Measurements from ENCODE around the gene SLC44A4. TPM values are rescaled to one million over a fixed set of nuclear protein-coding genes. Genes with fewer than 3 reads are reported as not detected.

SLC44A4 gene
- total RNA-seq, 1 donor from 2014 or later = not detected

GRCh38 chr6:31897612-31898382 is 19.0 kb upstream of the SLC44A4 start, which contains the start of gene EHMT2:
TSS of gene EHMT2 (minus strand) at chr6:31897698. CDS start at chr6:31897677, 21 bp downstream.
- peaks cover 31% of the 10 kb centered on the region for H3K4me1 Mint-ChIP-seq (ENCODE audit: low read depth)
- TF ChIP-seq, protein P1, sequence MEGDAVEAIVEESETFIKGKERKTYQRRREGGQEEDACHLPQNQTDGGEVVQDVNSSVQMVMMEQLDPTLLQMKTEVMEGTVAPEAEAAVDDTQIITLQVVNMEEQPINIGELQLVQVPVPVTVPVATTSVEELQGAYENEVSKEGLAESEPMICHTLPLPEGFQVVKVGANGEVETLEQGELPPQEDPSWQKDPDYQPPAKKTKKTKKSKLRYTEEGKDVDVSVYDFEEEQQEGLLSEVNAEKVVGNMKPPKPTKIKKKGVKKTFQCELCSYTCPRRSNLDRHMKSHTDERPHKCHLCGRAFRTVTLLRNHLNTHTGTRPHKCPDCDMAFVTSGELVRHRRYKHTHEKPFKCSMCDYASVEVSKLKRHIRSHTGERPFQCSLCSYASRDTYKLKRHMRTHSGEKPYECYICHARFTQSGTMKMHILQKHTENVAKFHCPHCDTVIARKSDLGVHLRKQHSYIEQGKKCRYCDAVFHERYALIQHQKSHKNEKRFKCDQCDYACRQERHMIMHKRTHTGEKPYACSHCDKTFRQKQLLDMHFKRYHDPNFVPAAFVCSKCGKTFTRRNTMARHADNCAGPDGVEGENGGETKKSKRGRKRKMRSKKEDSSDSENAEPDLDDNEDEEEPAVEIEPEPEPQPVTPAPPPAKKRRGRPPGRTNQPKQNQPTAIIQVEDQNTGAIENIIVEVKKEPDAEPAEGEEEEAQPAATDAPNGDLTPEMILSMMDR (IDR thresholded peaks at IDR 0.05) = no peak
- peaks cover 1% of the 10 kb centered on the region for H3K36me3 Mint-ChIP-seq (ENCODE audit: low read depth)

GRCh38 chr6:31896856-31897611 is 18.2 kb upstream of the SLC44A4 start:
- TF ChIP-seq, protein P1 (IDR thresholded peaks at IDR 0.05) = no peak
- no peaks in the 10 kb centered on the region for H3K27me3 Mint-ChIP-seq (ENCODE audit: low read depth)
- H3K27ac Mint-ChIP-seq (ENCODE audit: unreplicated experiment) = peak overlapping the region; percentile 57
- H3K4me3 Mint-ChIP-seq (ENCODE audit: unreplicated experiment) = peak overlapping the region; percentile 70
- H3K36me3 Mint-ChIP-seq (ENCODE audit: low read depth) = peaks cover 6% of the 10 kb centered on the region
- peaks cover 26% of the 10 kb centered on the region for H3K4me1 Mint-ChIP-seq (ENCODE audit: low read depth)
- DNase-seq (ENCODE audit: low spot score) = no peak
- H3K9me3 Mint-ChIP-seq (ENCODE audit: low read depth) = no peaks in the 10 kb centered on the region

More at GRCh38 chr6:31897612-31898382, 19.0 kb upstream of the SLC44A4 start, which contains the start of gene EHMT2:
- Mint-ChIP-seq H3K4me3 (ENCODE audit: unreplicated experiment) (peak within 1 kb of the TSS; percentile 96), H3K27me3 (ENCODE audit: low read depth) (no peaks in the 10 kb centered on the region), H3K9me3 (ENCODE audit: low read depth) (no peaks in the 10 kb centered on the region), H3K27ac (ENCODE audit: unreplicated experiment) (peak within 1 kb of the TSS; percentile 91)
- no peak for DNase-seq (ENCODE audit: low spot score)

- TF ChIP-seq, protein P1 (IDR thresholded peaks at IDR 0.05) = no peak
- no peak for DNase-seq (ENCODE audit: low spot score)
- peak overlapping the region; percentile 57 for H3K27ac Mint-ChIP-seq (ENCODE audit: unreplicated experiment)
- H3K9me3 Mint-ChIP-seq (ENCODE audit: low read depth) = no peaks in the 10 kb centered on the region
- no peaks in the 10 kb centered on the region for H3K27me3 Mint-ChIP-seq (ENCODE audit: low read depth)
- H3K4me1 Mint-ChIP-seq (ENCODE audit: low read depth) = peaks cover 26% of the 10 kb centered on the region
- peak overlapping the region; percentile 70 for H3K4me3 Mint-ChIP-seq (ENCODE audit: unreplicated experiment)
- peaks cover 6% of the 10 kb centered on the region for H3K36me3 Mint-ChIP-seq (ENCODE audit: low read depth)
Measured at GRCh38 chr6:31896493-31896855, 17.7 kb upstream of the SLC44A4 start.

- no peaks in the 10 kb centered on the region for H3K9me3 Mint-ChIP-seq (ENCODE audit: low read depth)
- H3K36me3 Mint-ChIP-seq (ENCODE audit: low read depth) = peaks cover 14% of the 10 kb centered on the region
- H3K27me3 Mint-ChIP-seq (ENCODE audit: low read depth) = no peaks in the 10 kb centered on the region
- TF ChIP-seq, protein P1 (IDR thresholded peaks at IDR 0.05) = no peak
- H3K27ac Mint-ChIP-seq (ENCODE audit: unreplicated experiment) = no peak overlapping the region
- DNase-seq (ENCODE audit: low spot score) = no peak
- H3K4me3 Mint-ChIP-seq (ENCODE audit: unreplicated experiment) = no peak overlapping the region
- H3K4me1 Mint-ChIP-seq (ENCODE audit: low read depth) = peaks cover 8% of the 10 kb centered on the region
Measured at GRCh38 chr6:31892821-31893220, 14.0 kb upstream of the SLC44A4 start.

GRCh38 chr6:31889331-31889972 is 10.7 kb upstream of the SLC44A4 start:
- no peaks in the 10 kb centered on the region for H3K4me1 Mint-ChIP-seq (ENCODE audit: low read depth)
- no peaks in the 10 kb centered on the region for H3K9me3 Mint-ChIP-seq (ENCODE audit: low read depth)
- H3K4me3 Mint-ChIP-seq (ENCODE audit: unreplicated experiment) = no peak overlapping the region
- H3K27ac Mint-ChIP-seq (ENCODE audit: unreplicated experiment) = no peak overlapping the region
- peaks cover 21% of the 10 kb centered on the region for H3K36me3 Mint-ChIP-seq (ENCODE audit: low read depth)
- DNase-seq (ENCODE audit: low spot score) = no peak
- TF ChIP-seq, protein P1 (IDR thresholded peaks at IDR 0.05) = no peak
- H3K27me3 Mint-ChIP-seq (ENCODE audit: low read depth) = no peaks in the 10 kb centered on the region

Measured in chondrocyte (in vitro differentiated cells).